Lower leg skin (tissue), 4 donors: ENCODE data around the gene GATC. TPM values are rescaled to one million over a fixed set of nuclear protein-coding genes. Genes with fewer than 3 reads are reported as not detected.

Experiments used
- DNase-seq, 2 donors: peaks; one replicate each; pipeline ENCODE4 v3.0.0-alpha.2; 2019; ENCODE audit warnings: low spot score in 2 of 2
- H3K4me3 ChIP-seq: fragments of 200-600 bp; sonication (generic); 2 replicates; pipeline ENCODE4 v1.5.1; 2017; ENCODE audit warnings: mild to moderate bottlenecking, low read depth; ENCODE audit not compliant: poor library complexity, severe bottlenecking
- CTCF ChIP-seq, 3 donors: fragments of 450-650 bp; IDR thresholded peaks; one replicate each; pipeline ENCODE4 v1.5.1; 2016; ENCODE audit warnings: antibody characterized with exemption in 3 of 3, mild to moderate bottlenecking in 3 of 3, moderate library complexity in 2 of 3
- POLR2A ChIP-seq, 2 donors: fragments of 450-650 bp; IDR thresholded peaks; one replicate each; pipeline ENCODE4 v1.6.1; 2016 to 2017; ENCODE audit warnings: antibody characterized with exemption in 2 of 2, mild to moderate bottlenecking in 1 of 2, moderate library complexity in 1 of 2
- WGBS, 2 donors: methylation state at CpG; one replicate each; pipeline ENCODE4 v1.1.5; 2018; 5-methylcytosine and 5-hydroxymethylcytosine counted together
- intact Hi-C: fragments of 100-400 bp; cut with DNase I; formaldehyde crosslinking; loops from one replicate; pipeline ENCODE4 v1.15.0; 2023; ENCODE audit warnings: low total_unique reads
- total RNA-seq, 4 donors: library from RNA; depleted of rRNA; stranded (reverse); fragments of >200 nt; gene quantifications; one replicate each; pipeline ENCODE4 v1.1.0, GENCODE V29; 2016

GATC gene
- total RNA-seq, 4 donors from 2014 or later, result 19.3 to 24.1 (median 20.1) TPM

- intact Hi-C loops, result no loop called here
- no peak for DNase-seq
- WGBS, 2 donors, result 76 to 82% methylated on average over 3 of the region's 3 CpGs
- no peak overlapping the region for H3K4me3 ChIP-seq
- TF ChIP-seq CTCF (IDR thresholded peaks at IDR 0.05), result no peak
- TF ChIP-seq POLR2A (IDR thresholded peaks at IDR 0.05), result no peak
These were observed 20.4 kb upstream of the GATC start for GRCh38 chr12:120425797-120426196.

GRCh38 chr12:120428597-120429229 lies 17.5 kb upstream of the GATC start:
- no peak overlapping the region for H3K4me3 ChIP-seq
- TF ChIP-seq POLR2A (IDR thresholded peaks at IDR 0.05) (no peak), CTCF (IDR thresholded peaks at IDR 0.05) (no peak)
- intact Hi-C loops, result loop anchor here (2.0 kb wide), 1 partner anchor 72 kb away; no protein-coding TSS in a partner anchor
- 55 to 61% methylated on average over 8 of the region's 8 CpGs for WGBS, 2 donors
- no peak for DNase-seq

GRCh38 chr12:120429368-120429767 lies 16.9 kb upstream of the GATC start:
- DNase-seq, result no peak
- 70 to 71% methylated on average over 7 of the region's 7 CpGs for WGBS, 2 donors
- no peak for TF ChIP-seq CTCF (IDR thresholded peaks at IDR 0.05)
- no peak for TF ChIP-seq POLR2A (IDR thresholded peaks at IDR 0.05)
- H3K4me3 ChIP-seq, result no peak overlapping the region
- intact Hi-C loops, result loop anchor here (2.0 kb wide), 1 partner anchor 73 kb away; no protein-coding TSS in a partner anchor

GRCh38 chr12:120432772-120433525 lies 13.3 kb upstream of the GATC start:
- H3K4me3 ChIP-seq, result no peak overlapping the region
- 59 to 64% methylated on average over 10 of the region's 10 CpGs for WGBS, 2 donors
- TF ChIP-seq POLR2A (IDR thresholded peaks at IDR 0.05) (no peak), CTCF (IDR thresholded peaks at IDR 0.05) (no peak)
- DNase-seq, result no peak
- intact Hi-C loops, result no loop called here

GRCh38 chr12:120437735-120438494 lies 8.3 kb upstream of the GATC start, which contains the start of gene COX6A1:
COX6A1 (plus strand) TSS chr12:120438113; CDS start chr12:120438127, 14 bp downstream.
- 0 to 1% methylated on average over 49 to 53 of the region's 59 CpGs for WGBS, 2 donors
- H3K4me3 ChIP-seq, result peak within 1 kb of the TSS; percentile 56
- intact Hi-C loops, result no loop called here
- no peak for TF ChIP-seq CTCF (IDR thresholded peaks at IDR 0.05)
- TF ChIP-seq POLR2A (IDR thresholded peaks at IDR 0.05), result no peak
- peak; percentile 94 to 99 for DNase-seq
